ENCODE data around the gene RIMBP2.

DNA sequence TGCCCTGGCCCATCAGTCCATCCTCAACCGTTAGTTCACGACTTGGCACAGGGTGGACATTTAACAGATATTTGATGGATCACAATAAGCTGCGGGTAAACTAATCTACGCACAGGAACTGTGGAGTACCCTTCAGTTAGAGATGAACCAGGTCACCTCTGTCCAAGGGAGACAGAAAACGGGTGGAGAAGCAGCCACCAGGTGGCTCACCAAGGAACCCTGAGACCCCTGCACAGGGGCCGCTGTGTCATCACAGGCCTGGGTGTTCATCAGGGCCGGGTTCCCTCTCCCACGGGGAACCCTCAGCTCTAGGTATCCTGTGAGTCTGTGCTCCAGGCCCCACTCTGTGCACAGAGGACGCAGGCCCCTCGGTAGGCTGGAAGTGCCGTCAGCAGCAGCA is 256.2 kb downstream of the RIMBP2 start:
- TF ChIP-seq, protein P1, sequence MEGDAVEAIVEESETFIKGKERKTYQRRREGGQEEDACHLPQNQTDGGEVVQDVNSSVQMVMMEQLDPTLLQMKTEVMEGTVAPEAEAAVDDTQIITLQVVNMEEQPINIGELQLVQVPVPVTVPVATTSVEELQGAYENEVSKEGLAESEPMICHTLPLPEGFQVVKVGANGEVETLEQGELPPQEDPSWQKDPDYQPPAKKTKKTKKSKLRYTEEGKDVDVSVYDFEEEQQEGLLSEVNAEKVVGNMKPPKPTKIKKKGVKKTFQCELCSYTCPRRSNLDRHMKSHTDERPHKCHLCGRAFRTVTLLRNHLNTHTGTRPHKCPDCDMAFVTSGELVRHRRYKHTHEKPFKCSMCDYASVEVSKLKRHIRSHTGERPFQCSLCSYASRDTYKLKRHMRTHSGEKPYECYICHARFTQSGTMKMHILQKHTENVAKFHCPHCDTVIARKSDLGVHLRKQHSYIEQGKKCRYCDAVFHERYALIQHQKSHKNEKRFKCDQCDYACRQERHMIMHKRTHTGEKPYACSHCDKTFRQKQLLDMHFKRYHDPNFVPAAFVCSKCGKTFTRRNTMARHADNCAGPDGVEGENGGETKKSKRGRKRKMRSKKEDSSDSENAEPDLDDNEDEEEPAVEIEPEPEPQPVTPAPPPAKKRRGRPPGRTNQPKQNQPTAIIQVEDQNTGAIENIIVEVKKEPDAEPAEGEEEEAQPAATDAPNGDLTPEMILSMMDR (IDR thresholded peaks at IDR 0.05): no peak
- no peak for TF ChIP-seq POLR2A (IDR thresholded peaks at IDR 0.05; ENCODE audit: low read depth)
